ENCODE data around the gene ANKS1A.
"Not testable (repeated sequence)": the region's sequence is repeated elsewhere in the genome, so short reads cannot be mapped to it uniquely, and the experiment has no call there.

ANKS1A gene, protein sequence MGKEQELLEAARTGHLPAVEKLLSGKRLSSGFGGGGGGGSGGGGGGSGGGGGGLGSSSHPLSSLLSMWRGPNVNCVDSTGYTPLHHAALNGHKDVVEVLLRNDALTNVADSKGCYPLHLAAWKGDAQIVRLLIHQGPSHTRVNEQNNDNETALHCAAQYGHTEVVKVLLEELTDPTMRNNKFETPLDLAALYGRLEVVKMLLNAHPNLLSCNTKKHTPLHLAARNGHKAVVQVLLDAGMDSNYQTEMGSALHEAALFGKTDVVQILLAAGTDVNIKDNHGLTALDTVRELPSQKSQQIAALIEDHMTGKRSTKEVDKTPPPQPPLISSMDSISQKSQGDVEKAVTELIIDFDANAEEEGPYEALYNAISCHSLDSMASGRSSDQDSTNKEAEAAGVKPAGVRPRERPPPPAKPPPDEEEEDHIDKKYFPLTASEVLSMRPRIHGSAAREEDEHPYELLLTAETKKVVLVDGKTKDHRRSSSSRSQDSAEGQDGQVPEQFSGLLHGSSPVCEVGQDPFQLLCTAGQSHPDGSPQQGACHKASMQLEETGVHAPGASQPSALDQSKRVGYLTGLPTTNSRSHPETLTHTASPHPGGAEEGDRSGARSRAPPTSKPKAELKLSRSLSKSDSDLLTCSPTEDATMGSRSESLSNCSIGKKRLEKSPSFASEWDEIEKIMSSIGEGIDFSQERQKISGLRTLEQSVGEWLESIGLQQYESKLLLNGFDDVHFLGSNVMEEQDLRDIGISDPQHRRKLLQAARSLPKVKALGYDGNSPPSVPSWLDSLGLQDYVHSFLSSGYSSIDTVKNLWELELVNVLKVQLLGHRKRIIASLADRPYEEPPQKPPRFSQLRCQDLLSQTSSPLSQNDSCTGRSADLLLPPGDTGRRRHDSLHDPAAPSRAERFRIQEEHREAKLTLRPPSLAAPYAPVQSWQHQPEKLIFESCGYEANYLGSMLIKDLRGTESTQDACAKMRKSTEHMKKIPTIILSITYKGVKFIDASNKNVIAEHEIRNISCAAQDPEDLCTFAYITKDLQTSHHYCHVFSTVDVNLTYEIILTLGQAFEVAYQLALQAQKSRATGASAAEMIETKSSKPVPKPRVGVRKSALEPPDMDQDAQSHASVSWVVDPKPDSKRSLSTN

DNA sequence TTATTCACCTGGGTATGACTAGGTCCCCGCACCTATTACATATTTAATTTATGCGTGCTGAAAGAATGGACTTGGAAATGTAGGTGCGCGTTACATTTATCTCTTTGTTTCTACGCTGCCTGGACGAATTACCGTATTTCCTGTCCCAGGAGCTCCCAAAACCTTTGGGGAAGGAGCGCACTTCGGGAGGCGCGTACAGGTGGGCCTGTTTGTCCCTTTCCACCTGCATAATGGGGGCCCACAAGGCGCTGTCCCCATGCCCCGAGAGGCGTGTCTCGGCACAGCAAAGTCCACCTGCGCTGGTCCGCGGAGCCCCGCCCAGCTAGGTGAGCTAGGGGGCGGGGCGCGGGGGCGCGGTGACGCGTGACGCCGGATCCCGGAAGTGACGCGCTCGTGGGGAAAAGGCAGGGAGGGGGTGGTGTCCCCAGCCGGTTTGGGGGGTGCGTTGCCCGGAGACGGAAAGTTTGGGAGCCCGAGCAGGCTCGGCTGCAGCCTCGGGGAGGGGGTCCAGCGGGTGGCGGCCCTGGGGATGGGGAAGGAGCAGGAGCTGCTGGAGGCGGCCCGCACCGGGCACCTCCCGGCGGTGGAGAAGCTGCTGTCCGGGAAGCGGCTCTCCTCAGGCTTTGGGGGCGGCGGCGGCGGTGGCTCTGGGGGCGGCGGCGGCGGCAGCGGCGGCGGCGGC, at the start of gene ANKS1A:
ANKS1A (plus strand) TSS at position 382 of the 682 bp plus-strand sequence; CDS start at position 530, 148 bp downstream.
- peak; percentile 91 to 94 for DNase-seq

DNA sequence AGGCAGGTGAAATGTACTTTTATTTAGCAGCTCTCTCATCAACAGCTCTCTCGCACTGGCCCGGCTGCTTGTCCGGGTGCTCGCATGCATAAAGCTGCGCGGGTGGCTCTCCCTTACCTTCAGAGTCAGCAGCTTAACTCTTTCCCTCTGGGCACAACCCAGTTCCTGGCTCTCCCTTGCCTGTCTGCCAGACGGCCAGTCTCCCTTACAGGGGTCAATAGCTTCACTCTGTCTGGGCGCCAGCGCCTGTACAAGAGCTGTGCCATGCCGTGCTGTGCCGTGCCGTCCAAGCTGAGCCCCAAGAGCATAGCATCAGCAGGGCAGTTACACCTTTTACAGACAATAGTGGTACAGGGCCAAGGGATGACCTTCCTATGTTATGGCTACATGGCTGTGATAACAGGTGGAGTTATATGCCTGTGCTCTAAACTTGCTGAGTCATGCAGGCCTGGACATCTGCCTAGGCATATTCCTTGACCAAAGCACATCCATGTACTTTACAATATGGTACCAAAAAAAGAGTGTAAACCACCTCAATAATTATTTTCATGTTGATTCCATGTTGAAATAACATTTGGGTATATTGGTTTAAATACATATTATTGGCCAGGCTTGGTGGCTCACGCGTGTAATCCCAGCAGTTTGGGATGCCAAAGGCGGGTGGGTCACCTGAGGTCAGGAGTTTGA, 49.2 kb upstream of the ANKS1A start:
- no peak for DNase-seq

DNA sequence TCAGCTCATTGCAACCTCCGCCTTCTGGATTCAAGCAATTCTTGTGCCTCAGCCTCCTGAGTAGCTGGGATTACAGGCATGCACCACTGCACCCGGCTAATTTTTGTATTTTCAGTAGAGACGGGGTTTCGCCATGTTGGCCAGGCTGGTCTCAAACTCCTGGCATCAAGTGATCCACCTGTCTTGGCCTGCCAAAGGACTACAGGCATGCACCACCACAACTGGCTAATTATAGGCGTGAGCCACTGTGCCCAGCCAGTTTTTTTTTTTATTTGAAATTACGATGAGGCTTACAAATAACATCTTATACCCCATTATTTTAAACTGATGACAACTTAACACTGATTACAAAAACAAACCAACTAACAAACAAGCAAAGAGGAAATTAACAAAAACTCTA, 40.0 kb upstream of the ANKS1A start:
- not testable (repeated sequence) for DNase-seq

DNA sequence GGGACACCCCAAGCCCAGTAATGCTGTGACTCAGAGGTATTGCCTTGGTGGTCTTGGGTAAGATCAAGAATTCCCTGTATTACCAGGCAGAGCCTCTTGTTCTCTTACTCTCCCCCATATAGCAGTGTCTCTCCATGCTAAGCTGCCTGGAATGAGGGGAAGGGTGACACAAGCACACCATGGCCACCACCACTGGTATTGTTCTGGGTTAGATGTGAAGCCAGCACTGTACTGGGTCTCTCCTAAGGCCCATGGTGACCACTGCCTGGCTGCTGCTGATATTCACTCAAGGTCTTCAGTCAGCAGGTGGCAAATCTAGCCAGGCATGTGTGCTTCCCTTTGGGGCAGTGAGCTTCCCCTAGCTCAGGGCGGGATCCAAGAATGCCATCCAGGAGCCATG, 37.7 kb upstream of the ANKS1A start:
- DNase-seq = no peak

DNA sequence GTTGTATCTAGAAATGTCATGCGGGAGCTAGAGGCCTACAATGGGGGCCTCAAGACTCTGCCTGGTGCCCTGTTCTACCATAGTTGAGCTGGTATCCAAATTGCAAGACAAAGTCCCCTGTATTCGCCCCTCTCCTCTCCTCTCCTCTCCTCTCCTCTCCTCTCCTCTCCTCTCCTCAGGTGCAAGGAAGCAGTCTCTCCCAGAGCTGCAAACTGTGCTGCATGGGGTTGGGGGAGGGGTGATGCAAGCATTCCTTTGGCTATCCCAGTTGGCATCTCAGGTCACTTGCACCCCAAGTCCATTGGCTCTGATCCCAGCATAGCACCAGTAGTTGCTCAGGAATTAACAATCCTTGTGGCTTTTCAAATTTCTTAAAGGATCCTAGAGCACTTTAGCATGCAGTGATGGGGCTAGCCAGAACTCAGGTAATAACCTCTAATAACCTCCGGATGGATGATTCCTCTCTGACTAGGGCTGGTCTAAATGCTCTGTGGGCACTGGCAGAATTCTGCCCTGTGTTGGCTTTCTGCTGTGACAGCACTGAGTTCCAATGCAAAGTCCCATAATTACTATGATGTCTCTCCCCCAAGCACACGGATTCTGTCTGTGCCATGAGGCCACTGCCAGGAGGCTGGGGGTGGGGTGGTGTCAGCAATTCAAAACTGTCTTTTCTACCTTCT, 36.5 kb upstream of the ANKS1A start:
- DNase-seq = no peak

DNA sequence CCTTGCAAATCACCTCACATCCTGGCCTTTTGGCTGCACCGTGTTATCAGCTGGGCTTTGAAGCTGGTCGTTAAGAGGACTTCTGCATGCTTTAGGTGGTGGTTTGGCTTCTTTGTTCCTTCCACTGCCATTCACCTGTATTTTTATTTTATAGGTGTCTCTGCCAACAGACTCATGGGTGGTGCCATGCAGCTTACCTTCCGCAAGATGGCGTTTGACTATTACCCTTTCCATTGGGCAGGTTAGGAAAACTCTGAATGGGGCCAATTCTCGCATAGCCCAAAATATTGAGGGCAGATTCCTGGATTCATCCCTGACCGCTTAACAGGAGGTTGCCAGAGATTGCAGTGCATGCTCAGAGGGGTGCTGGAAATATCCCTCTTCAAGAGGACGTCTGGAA, 33.6 kb upstream of the ANKS1A start:
- no peak for DNase-seq

DNA sequence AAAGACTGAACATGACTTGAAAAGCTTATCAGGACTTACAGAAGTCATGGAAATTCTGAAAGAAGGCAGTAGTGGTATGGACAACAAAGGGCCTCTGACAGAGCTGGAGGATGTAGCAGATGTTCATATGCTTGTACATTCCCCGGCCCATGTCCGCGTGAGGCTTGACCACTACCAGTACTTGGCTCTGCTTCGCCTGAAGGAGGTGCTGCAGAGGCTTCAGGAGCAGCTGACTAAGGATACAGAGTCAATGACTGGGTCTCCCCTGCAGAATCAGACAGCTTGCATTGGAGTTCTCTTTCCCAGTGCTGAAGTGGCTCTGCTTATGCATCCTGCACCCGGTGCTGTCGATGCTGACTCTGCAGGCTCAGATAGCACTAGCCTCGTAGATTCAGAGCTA, 30.4 kb upstream of the ANKS1A start:
- no peak for DNase-seq

DNA sequence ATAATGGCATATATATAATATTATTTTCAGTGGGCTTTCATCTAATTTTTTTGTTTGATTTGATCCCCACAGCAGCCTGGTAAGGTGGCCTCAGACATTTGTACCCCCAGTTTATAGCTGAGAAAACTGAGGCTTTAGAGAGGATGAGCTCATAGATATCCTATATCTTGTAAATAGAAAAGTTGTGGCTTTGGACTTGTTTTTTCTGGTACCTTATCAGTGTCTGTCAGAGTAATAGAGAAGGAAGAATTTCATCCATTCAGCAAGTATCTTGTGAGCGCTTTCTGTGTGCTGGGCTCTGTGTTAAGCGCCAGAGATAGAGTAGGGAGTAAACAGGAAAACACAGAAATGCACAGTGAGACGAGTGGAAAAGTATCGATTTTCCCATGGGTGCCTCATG, 29.1 kb upstream of the ANKS1A start:
- no peak for DNase-seq

DNA sequence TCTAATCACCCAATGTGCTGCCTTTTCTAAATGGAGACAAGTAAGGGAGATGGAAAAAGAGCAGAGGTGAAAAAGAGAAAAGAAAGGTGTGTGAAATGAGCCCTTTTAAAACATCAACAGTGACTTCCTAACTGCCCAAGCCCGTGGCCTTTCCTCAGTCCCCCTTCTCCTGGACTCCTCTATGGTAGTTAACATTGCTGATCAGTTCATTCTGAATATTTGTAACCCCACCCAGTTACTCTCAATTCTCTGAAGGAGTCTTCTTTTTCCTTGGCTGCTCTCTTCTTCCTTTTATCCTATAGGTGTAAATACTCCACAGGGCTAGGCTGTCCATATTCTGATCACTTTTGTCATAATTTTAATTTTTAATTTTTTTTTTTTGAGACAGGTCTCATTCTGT, 28.3 kb upstream of the ANKS1A start:
- DNase-seq = no peak

DNA sequence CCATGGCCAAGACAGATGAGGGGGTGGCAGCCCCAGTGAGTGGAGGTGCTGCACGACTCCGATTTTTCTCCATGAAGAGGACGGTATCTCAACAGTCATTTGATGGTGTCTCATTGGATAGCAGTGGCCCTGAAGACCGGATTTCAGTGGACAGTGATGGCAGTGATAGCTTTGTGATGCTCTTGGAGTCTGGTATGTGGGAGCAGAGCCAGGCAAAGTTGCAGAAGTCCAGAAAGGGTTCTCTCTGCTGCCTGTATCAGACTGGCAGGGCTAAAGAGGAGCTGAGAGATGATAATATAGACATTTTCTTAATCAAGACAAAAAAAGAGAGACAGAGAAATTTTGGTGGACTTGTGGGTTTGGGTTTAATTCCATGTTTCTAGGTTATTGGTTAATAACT, 25.0 kb upstream of the ANKS1A start:
- no peak for DNase-seq

DNA sequence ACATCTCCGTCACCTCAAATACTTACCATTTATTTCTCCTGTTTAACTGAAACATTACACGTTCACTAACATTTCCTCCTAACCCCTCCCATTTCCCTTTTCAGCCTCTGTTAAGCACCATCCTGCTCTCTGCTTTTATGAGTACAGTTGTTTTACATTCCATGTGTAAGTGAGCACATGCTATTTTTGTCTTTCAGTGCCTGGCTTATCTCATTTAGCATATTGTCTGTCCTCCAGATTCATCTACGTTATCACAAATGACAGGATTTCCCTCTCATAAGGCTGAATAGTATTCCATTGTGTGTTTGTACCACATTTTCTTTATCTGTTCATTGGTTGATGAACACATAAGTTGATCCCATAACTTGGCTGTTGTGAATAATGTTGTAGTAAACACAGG, 23.9 kb upstream of the ANKS1A start:
- no peak for DNase-seq

DNA sequence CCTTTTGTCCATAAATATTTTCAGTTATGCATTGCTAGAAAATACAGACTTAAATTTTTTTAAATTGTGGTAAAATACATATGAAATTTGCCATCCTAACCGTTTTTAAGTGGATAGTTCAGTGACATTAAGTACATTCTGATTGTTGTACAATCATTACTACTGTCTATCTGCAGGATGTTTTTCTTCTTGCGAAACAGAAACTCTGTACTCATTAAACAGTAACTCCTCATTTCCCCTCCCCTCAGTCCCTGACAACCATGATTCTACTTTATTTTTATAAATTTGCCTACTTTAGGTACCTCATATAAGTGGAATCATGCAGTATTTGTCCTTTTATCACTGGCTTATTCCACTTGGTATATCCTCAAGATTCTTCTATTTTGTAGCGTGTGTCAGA, 22.5 kb upstream of the ANKS1A start:
- DNase-seq = no peak

DNA sequence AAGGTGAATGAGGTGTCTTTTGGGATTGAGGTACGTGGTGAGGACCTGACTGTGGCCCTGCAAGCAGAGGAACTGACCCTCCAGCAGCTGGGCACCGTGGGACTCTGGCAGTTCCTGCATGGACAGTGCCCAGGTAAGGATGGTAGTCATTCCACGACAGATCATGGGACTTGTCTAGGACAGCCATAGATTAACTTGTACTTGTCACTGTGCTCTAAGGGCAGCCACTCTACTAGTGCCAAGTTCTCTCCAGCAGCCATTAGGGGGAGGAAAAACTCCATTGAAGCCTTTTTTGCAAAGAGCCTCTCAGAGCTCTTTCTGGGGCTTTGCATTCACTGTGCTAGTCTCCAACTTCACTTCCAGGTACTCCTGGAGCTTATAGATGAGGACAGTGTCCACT, 21.6 kb upstream of the ANKS1A start:
- no peak for DNase-seq

DNA sequence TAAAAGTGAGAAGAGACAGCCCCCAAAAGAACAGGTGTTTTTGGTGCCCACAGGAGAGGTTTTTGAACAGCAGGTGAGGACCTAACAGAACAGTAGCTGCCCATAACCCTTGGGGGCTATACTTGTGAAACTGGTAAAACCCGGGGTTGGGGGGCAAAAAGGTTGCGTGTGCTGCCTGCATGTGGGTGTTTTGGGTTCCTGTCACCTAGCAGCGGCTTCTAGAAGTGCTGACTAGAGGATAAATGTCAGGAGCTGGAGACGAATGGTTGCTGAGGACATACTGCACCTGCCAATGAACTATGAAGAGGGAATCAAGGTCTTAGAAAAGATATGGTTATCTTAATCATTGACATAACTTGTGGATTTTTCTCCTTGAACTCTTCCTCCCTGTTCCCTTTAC, 17.2 kb upstream of the ANKS1A start:
- DNase-seq = no peak

DNA sequence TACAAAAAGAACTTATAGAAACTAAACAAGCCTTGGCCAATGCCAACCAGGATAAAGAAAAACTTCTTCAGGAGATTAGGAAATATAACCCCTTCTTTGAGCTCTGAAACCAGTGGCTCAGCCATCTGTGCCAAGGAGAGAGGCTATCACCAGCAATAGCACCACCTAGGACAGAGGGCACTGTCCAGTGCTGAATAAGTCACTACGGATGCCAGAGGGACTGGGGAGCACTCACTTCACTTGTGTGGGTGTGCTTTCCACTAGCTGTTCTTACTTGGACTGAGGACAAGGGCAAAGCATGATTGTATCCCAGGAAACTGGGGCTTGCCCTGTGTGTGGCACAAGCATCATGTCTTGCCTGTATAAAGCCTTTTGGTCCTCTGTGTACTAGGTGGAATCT, 16.7 kb upstream of the ANKS1A start:
- DNase-seq = no peak

DNA sequence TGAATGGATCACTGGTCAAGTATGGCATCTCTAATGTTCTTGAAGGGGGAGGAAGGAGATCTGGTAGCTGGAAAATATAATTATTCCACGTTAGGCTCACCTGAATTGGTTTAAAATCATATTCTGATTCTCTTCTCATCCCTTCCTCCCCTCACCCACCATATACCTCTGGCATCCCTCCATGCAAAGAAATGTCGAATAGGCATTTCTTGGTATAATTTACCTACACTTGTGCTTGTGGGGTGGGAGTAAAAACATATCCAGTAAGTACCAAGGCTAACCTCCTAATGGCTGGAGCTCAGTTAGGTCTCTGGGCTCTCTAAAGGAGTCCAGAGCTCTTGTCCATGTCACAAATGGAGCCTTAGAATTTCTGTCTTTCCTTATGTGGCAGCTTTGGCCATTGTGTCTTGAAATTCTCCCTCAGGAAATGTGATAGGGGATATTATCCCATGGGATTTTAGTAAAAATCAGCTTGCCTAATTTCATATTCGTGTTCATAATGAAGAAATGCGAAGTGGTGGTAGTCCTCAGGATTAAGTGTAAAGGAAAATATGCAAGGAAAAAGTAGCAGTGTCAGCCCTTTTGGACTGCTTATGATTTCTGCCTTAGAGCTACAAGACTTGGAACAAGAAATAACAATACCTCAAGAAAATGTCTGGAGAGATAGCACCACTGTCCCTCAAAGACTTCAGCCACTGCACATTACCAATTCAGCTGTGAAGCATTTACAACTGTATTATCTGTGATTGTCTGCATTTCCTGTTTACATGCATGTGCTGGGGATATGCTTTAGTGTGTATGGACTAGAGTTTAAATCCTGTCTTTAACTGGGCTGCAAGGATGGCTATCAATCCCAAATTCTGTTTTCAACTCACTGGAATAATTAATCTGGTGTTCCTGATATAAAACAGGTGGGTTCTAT, 13.5 kb upstream of the ANKS1A start:
- DNase-seq = no peak

DNA sequence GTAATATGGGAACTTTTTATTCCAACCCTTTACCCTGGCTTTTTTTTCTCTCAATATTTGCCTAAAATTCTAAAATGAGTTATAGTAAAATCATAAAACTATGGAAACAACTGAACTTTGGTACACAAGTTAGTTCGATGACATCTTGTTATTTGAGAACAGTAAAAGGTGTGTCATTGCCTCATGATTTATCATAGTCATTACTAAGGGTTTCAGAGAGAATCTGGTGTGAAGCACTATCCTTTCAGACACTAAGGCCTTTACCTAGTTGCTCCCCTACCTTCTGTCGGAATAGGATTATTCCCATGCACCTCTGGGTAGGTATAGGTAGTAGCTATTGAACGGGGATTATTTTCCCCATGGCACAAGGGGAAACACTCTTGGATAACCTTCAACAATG, 12.6 kb upstream of the ANKS1A start:
- no peak for DNase-seq

DNA sequence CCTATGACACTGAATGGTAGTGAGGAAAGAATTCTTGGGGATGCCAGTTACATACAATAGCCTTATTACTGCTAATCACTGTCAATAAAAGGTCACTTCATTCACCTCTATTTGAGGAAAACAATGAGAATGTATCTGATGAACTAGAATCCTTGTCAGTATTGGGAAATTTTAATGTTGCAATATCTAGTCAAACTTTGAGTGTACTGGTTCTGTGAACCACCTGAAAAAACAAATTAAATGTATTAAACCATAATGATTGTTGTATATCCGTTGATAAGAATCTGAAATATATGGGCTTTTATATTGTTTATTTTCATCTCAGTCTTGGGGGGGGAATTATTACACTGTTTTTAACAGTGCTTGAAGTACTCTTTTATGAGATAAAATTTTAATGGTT, 11.8 kb upstream of the ANKS1A start:
- DNase-seq = no peak

DNA sequence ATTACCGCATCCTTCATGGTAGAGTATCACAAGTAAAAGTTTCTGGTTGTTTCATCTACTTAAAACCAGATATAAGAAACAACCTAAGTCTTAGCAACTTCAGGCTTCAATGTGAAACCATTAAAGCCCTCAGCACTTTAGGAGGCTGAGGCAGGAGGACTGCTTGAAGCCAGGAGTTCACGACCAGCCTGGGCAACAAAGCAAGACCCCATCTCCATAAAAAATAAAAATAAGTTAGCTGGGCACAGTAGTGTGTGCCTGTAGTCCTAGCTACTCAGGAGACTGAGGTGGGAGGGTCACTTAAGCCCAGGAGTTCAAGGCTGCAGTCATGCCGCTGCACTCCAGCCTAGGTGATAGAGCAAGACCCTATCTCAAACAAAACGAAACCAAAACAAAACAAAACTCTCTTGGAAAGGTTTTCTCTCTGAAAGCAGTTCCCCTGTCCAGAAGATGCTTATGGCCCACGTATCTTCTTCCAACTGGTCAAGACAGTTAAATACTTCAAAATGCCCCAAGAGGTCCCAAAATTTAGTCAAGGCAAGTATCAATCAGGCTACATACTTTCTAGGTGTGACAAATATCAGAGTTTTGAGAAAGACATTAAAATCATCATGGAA, 11.1 kb upstream of the ANKS1A start:
- DNase-seq = no peak

DNA sequence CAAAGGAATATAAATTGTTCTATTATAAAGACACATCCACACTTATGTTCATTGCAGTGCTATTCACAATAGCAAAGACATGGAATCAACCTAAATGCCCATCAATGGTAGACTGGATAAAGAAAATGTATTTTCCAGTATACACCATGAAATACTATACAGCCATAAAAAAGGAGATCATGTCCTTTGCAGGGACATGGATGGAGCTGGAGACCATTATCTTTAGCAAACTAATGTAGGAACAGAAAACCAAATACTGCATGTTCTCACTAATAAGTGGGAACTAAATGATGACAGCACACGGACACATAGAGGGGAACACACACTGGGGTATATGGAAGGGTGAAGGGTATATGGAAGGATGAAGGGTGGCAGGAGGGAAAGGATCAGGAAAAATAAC, 5.0 kb upstream of the ANKS1A start:
- DNase-seq = not testable (repeated sequence)
